ENCODE measurements around the gene B4GALT5.
"Not testable (repeated sequence)": the region's sequence is repeated elsewhere in the genome, so short reads cannot be mapped to it uniquely, and the experiment has no call there.

Gene B4GALT5

DNA sequence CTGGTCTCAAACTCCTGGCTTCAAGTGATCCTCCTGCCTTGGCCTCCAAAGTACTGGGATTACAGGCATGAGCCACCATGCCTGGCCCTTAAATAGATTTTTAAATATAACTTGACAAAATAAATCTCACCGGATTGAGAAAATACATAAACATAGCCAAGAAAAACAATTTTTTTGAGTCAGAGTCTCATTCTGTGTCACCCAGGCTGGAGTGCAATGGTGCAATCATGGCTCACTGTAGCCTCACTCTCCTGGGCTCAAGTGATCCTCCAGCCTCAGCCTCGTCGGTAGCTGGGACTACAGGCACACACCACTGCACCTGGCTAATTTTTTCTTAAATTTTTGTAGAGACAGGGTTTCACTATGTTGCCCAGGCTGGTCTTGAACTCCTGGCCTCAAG is 85.4 kb downstream of the B4GALT5 start:
- DNase-seq (ENCODE audit: low read depth in 2 of 2) = not testable (repeated sequence)

DNA sequence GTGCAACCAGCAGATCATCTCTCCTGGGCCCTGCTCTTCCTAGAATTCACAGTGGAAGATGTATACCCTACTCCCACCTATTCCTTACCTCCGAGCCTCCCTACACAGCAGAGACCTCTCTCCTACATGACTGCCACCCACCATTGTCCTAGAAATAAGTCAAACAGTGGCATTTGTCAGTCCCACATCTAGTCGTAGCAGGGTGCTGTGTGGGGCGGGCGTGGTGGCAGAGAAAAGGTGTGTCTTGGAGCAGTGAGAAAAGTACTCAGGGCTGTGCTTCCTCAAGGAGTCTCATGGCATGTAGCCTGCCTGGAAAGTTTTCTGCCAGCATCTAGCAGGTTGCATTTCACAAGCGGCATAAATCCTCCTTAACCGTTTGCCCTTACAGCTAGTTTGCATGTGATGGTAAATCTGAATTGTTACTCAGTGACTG is 86.3 kb downstream of the B4GALT5 start:
- no peak for DNase-seq (ENCODE audit: low read depth in 2 of 2)

DNA sequence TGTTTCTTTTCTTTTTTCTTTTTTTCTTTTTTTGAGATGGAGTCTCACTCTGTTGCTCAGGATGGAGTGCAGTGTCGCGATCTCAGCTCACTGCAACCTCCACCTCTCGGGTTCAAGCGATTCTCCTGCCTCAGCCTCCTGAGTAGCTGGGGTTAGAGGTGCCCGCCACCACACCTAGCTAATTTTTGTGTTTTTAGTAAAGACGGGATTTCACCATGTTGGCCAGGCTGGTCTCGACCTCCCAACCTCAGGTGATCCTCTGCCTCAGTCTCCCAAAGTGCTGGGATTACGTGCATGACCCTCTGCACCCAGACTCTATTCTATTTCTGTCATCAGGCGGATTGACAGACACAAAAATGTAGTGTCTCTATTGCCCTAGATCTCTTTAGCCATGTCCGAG is 88.7 kb downstream of the B4GALT5 start:
- DNase-seq (ENCODE audit: low read depth in 2 of 2) = not testable (repeated sequence)

DNA sequence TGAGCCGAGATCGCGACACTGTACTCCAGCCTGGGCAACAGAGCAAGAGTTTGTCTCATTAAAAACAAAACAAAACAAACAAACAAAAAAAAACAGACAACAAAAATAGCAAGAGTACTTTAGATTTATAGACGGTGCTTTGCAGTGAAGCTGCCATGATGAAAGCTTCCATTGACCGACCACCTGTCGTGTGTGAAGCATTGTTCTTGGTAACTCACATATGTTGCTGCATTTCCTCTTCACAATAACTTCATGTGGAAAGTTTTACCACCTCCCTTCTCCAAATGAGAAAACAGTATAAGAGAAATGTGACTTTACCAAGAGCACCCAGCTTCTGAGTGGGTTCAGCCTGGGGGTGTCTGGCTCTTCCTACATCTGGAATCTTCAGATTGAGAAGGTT is 89.4 kb downstream of the B4GALT5 start:
- DNase-seq (ENCODE audit: low read depth in 2 of 2) = no peak

DNA sequence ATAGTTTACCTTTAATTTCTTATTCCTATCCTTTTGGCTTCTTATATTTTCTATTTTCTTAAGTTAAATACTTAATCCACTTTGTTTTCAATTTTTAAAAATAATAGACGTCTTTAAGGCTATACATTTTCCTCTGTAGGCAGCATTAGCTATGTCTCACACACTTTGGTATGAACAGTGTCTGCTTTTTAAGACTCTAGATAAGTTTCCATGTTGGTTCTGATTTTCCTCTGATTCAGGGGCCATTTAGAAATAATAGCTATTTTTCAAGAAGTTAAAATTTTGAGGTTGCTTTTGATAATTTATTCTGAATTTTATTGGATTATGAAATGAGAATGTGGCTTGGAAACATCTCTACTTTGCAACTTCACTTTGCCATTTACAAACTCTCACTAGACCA is 91.4 kb downstream of the B4GALT5 start:
- no peak for DNase-seq (ENCODE audit: low read depth in 2 of 2)

DNA sequence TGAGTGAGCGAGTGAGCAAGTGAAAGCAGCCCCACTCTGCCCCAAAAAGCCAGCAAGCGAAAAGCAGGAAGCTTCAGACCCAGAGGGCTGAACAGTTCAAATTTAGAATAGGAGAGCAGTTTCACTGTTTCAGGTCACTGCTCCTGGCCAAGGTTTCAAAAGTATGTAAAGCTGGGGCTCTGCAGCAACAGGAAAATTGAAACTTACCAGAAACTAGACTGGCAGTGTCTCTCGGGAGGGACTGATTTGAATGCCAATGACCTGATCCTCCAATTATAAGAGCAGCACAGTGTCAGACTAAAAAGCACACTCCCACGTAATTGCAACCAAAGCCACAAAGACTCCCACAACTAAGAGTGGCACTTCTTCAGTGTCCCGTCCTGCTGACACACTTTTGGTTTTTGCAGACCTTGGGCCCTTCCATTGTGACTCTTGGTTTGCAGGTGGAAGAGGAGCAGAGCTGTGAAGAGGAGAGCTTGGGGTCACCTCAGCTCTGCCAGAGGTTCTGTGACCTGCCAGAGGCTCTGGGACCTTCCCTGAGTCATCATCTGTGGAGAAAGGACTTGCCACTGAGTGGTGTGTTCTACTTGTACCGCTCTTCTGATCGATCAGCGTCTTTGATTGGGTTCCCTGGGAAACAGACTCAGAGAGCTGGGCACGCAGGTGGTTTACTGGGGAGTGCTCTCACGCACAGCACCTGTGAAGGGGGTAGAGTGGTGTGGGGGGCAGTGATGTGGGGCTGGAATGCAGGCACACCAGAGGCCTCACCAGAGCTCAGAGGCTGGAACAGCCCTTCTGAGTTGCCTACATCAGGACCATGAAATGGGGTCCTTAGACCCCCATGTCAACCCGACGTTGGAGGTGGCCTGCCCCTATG is 93.1 kb downstream of the B4GALT5 start:
- no peak for DNase-seq (ENCODE audit: low read depth in 2 of 2)

DNA sequence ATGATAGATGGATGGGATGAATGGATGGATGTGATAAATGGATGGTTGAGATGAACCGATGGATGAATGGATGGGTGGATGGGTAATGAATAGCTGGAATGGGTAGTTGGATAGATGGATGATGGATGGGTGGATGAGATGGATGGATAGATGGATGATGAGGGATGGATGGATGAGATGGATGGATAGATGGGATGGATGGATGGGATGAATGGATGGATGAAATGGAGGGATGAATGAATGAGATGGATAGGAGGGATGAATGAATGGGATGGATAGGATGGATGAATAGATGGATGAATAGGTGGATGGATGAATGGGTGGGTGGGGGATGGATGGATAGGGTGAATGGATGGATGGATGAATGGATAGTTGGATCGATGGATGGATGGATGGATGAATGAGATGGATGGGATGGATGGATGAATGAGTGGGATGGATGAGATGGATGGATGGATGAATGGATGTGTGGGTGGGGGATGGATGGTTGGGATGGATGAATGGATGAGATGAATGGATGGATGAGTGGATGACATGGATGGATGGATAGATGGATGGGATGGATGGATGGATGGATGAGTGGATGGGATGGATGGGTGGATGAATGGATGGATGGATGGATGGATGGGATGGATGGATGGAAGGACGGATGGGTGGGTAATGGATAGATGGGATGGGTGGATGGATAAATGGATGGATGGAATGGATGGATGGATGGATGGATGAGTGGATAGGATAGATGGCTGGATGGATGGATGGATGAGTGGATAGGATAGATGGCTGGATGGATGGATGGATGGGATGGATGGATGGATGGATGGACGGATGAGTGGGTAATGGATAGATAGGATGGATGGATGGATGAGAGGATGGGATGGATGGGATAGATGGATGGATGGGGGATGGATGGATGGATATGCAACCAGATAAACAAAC is 94.3 kb downstream of the B4GALT5 start:
- DNase-seq (ENCODE audit: low read depth in 2 of 2) = no peak

DNA sequence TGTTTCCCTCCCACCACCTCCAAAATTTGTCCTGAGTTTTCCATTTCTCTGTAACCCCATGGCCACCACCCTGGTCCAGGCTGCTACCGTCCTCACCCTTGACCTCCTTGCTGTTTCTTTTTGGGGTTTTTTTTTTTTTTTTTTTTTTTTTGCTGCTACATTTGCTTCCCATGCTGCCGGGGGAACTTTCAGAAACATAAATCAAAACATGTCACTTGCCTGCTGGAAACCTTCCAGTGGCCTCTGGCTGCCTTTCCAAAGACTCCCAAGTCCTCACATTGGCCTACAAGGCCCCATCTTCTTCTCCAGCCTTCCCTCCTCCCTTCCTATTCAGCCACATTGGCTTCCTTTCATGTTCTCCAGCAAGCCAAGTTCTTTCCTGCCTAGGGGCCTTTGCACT is 95.4 kb downstream of the B4GALT5 start:
- no peak for DNase-seq (ENCODE audit: low read depth in 2 of 2)

DNA sequence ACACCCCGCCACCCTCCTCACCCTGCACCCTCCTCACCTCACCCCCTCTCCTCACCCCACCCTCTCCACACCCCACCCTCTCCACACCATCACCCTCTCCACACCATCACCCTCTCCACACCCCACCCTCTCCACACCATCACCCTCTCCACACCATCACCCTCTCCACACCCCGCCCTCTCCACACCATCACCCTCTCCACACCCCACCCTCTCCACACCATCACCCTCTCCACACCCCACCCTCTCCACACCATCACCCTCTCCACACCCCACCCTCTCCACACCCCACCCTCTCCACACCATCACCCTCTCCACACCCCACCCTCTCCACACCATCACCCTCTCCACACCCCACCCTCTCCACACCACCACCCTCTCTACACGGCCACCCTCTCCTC is 96.3 kb downstream of the B4GALT5 start:
- DNase-seq (ENCODE audit: low read depth in 2 of 2) = not testable (repeated sequence)

DNA sequence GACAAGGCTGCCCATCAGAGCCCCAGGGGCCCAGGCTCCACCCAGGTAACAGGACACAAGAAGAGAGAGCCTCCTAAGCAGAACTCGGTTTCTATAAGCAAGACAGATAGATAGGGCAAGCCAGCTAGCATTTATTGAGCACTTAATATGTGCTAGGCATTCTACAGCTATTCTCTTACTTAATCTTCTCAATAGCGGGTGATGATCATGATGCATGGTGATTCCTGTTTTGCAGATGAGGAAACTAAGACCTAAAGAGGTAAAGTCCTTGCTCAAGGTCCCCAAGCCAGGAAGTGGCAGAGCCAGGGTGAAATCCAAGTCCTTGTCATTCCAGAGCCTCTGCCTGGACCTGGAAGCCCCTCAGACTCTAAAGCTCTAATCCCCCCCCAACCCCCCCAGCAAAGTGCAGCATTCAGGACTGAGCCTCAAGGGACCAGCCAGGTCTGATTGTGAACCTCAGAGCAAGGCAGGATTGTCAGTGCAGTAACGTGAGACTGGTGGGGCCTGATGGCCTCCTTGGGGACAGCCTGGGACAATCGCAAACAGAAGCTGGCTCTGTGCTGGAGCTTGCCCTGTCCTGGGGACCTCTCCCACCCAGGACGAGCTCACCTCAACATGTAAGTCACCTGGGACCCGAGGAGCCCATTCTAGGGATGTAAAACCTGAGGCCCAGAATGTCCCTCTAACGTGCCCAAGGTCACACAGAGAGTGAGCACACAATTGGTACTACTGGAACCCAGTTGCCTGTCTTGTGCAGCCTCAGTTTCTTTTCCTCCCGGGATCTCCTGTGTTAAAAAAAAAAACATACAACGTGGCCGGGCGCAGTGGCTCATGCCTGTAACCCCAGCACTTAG is 97.3 kb downstream of the B4GALT5 start:
- DNase-seq (ENCODE audit: low read depth in 2 of 2) = no peak

DNA sequence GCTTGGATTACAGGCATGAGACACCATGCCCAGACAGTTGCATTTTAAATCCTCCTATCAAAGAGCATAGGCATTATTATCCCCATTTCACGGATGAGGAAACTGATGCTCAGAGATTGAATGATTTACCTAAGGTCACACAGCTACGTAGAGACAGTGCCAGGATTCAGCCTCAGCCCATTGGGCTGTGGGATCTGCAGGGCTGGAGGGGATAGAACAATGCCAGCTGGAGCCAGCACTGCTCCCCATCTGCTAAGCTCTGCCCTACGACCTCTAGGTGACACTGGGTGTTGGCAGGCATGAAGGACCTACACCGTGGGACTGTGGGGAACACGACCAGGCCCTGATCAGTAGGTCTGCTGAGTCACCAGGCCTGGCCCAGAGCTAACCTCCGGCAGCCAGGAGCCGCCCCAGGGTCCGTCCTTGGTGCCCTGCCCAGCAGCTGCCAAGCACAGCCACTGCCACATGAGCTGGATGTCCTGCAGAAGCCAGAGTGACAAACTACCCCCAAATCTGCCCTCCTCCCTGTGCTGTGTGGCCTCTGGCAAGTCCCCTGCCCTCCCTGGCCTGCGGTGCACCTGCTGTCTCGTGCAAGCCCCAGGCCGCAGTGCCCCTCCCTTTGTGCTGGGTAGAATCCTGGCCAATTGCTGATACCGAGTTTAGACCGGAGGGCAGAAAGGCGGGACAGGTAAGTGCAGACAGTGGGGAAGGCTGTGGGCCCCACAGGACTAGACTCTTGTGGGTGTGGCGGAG is 98.1 kb downstream of the B4GALT5 start:
- no peak for DNase-seq (ENCODE audit: low read depth in 2 of 2)

DNA sequence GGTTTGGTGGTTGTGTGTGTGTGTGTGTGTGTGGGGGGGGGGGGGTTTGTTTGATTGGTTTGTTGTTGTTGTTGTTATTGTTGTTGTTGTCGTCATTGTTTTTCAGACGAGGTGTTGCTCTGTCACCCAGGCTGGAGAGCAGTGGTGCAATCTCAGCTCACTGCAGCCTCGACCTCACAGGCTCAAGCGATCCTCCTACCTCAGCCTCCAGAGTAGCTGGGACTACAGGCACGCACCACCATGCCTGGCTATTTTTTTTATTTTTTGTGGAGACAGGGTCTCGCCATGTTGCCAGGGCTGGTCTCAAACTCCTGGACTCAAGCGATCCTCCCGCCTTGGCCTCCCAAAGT is 98.7 kb downstream of the B4GALT5 start:
- DNase-seq (ENCODE audit: low read depth in 2 of 2) = not testable (repeated sequence)

DNA sequence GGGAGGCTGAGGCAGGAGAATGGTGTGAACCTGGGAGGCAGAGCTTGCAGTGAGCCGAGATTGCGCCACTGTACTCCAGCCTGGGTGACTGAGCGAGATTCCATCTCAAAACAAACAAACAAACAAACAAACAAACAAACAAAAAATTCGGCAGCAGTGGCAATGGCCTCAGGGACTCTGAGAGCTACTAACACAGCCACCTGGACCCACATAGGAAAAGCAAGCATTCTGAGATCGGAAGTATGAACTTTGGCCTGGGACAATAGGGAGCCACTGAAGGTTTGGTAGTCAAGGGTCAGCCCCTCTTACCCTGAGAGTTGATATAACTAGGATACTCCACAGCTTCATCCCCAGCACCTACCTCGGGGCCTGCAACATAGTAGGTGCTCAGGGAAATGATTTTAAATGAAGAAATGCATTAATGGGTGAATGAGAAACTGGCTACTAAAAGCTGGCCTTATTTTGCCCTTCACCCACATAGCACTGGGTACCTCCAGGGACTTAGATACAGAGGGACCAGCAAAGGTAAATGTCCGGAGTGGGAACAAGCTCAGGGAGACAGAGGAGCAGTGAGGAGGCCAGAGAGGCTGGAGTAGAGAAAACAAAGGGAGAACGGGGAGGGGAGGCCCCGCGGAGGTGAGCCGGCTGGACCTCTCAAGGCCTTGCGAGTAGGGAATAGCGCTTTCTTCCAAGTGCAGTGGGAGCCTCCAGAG is 99.2 kb downstream of the B4GALT5 start:
- no peak for DNase-seq (ENCODE audit: low read depth in 2 of 2)

DNA sequence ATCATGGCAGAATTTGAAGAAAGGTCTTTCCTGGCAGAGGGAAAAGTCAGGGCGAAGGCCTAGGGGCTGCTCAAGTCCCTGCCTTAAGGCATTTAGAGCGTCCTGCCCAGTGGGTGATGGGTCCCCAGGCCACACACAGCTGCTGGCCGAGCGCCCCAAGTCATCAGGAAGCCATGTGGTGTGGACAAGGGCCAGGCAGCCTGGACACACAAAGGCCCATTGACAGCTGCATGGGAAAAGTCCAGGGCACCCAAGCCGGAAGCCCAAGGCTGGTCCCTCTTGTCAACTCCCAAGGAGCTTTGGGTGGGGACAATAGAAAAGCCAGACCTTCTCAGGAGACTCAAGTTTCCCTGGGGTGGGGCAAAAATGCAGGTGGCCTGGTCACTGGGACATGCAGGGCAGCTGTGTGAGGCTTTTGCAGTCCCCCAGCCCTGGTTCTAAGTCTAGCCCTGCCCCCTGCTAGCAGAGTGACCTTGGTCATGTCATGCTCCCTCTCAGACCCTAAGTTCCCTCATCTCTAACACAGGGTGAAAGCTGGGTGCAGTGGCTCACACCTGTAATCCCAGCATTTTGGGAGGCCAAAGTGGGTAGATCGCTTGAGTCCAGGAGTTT is 101.4 kb downstream of the B4GALT5 start:
- no peak for DNase-seq (ENCODE audit: low read depth in 2 of 2)

DNA sequence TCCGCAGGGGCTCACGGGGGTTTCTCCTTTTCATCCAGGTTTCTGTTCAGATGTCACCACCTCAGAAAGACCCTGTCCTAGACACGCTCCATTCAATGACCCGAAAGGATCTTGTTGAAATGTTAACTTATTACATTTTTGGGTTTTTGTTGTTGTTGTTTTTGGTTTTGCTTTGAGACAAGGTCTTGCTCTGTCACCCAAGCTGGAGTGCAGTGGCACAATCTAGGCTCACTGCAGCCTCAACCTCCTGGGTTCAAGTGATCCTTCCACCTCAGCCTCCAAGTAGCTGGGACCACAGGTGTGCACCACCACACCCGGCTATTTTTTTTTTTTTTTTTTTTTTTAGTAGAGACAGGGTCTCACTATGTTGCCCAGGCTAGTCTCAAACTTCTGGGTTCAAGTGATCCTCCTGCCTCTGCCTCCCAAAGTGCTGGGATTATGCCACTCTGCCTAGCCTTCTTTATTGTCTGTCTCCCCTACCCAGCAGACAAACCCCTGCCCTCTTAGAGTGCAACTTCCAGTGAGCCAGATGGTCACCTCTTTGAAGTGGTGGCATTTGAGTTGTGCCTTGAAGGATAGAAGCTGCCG is 102.0 kb downstream of the B4GALT5 start:
- DNase-seq (ENCODE audit: low read depth in 2 of 2) = not testable (repeated sequence)

DNA sequence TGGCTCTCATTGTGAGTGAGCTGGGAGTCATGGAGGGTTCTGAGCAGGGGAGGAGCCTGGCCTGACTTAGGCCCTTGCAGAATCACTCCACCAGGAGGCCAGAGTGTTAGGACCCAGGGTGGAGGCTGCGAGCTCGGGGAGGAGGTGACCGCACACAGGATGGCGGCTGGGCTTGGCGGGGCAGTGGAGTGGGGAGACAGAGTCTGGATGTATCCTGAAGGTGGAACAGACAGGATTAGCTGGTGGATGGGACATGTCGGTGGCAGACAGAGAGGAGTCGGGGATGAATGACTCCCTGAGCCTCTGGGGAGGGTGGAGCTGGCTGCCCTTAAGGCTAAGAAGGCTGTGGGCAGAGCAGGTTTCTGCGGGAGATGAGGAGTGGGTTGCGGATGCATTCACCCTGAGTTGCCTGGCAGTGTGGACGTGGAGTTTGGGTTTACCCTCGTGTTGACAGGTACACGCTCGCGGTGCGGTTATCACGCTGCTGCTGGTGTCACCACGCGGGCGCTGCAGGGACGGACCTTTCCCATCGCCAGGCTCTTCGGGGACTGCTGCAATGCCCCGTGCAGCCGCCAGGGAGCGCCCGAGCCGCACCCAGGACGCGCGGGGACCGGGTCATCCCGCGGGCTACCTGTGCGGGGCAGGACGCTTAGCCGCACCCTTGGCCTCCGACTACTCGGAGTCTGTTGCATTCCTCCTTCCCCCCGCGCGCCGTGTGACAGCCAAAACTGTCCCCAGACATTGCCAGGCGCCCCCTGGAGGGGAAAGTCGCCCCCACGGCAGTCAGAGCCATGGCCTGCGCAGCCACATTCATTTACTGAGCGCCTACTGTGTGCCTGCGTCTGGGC is 102.8 kb downstream of the B4GALT5 start:
- DNase-seq (ENCODE audit: low read depth in 2 of 2) = peak; percentile 64 to 69

DNA sequence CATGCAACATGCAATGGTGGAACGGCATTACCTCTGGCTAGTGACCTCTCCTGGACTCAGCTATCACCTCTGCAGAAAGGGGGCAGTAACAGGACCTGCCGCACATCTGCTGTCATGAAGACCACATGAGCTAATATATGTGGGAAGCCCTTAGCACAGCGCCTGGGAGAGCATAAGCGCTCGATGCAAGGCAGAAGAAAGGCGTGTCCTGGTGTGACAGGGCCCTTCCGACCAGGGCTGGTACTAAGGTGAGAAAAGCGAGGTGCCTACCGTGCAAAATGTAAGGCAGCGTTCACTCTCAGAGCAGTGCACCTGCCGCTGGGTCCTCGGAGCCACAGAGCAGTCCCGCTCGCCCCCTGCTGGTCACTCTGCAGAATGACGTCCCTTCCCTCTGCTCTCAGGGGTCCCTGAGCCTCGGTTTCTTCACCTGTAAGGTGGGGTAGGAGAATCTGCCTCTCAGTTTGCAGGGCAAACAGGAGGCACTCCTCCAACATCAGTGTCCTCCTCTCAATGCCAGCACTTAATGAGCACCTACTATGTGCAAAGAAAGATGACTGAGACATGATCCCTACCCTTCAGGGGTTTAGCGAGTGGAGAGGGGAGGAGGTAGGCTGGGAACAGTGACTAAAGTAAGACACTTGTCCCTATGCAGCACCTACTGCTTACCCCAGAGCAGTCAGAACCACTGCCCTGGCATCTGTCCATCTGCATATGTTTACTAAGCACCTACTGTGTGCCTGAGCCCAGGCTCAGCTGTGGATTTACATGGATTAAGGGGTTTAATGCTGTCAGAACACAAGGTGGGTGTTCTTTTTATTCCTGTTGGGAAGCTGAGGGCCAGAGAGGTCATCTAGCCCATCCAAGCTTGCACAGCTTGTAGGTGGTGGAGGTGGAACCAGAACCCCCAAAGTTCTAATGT is 104.7 kb downstream of the B4GALT5 start:
- peak; percentile 66 to 69 for DNase-seq (ENCODE audit: low read depth in 2 of 2)

DNA sequence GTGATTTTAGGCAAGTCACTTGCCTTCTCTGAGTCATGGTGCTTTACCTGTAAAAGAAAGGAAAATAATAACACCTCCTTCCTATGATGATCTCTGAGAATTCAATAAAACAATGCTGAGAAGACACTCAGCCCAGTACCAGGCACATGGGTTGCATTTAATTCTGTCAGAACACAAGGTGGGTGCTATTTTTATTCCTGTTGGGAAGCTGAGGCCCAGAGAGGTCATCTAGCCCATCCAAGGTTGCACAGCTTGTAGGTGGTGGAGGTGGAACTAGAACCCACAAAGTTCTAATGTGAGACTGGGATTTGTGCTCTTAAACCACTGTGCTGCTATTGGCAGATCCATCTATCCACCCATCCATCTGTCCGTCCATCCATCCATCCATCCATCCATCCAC is 106.1 kb downstream of the B4GALT5 start:
- no peak for DNase-seq (ENCODE audit: low read depth in 2 of 2)
